Endothelial cell of umbilical vein (primary cell): ENCODE results near the gene S100A1. TPM values are rescaled to one million over a fixed set of nuclear protein-coding genes. Genes with fewer than 3 reads are reported as not detected.

Source experiments
- BruUV-seq: library from RNA; stranded (reverse); fragments of 400-500 nt; replicated peaks from 2 replicates; lab custom pipeline; 2021; lab: Mats Ljungman, UMichigan
- CTCF ChIA-PET: fragments of 300-600, 350-600 bp; sonication (Branson Sonifier 250); formaldehyde crosslinking; loops from one replicate; lab custom pipeline; 2021; ENCODE audit warnings: antibody characterized with exemption, inconsistent platforms; lab: Charles Lee
- POLR2A ChIA-PET: fragments of 300-600, 350-600 bp; sonication (Branson Sonifier 250); formaldehyde crosslinking; loops from one replicate; lab custom pipeline; 2021; ENCODE audit warnings: antibody characterized with exemption, inconsistent platforms; lab: Charles Lee
- DNase-seq: peaks from one replicate; pipeline ENCODE4 v3.0.0-alpha.2; 2011; ENCODE audit warnings: low read depth, low spot score
- FAIRE-seq: peaks from 2 replicates; lab custom pipeline; 2011; peaks lifted over from hg19 to GRCh38; lab: Jason Lieb, UNC
- H2AFZ ChIP-seq: 2 replicates; pipeline ENCODE4 v1.6.0; 2012; ENCODE audit warnings: low read depth, low read length, control low read depth, inconsistent platforms
- H3K27ac ChIP-seq: 2 replicates; pipeline ENCODE4 v1.5.1; 2011; ENCODE audit warnings: low read depth, mild to moderate bottlenecking, control low read depth, low read length, moderate library complexity; ENCODE audit not compliant: insufficient read depth
- H3K27me3 ChIP-seq, 2 experiments: 2 replicates each; pipeline versions ENCODE4 v1.6.0 to v1.6.1; 2011; ENCODE audit warnings: low read length in 2 of 2, mixed read lengths in 1 of 2; ENCODE audit not compliant: control insufficient read depth in 2 of 2, insufficient read depth in 2 of 2
- H3K36me3 ChIP-seq, 2 experiments: 2 replicates in 1 of 2; 3 replicates in 1 of 2; pipeline ENCODE4 v1.5.1; 2011; ENCODE audit warnings: low read length in 2 of 2, mild to moderate bottlenecking in 1 of 2, moderate library complexity in 1 of 2; ENCODE audit not compliant: control insufficient read depth in 2 of 2, insufficient read depth in 2 of 2; ENCODE audit errors: extremely low read depth in 1 of 2
- H3K4me1 ChIP-seq: 3 replicates; pipeline ENCODE4 v1.5.1; 2011; ENCODE audit warnings: mild to moderate bottlenecking, low read length; ENCODE audit not compliant: control insufficient read depth, insufficient read depth; ENCODE audit errors: extremely low read depth
- H3K4me2 ChIP-seq: 2 replicates; pipeline ENCODE4 v1.6.1; 2011; ENCODE audit warnings: low read length, control low read depth, mixed read lengths; ENCODE audit not compliant: insufficient read depth
- H3K4me3 ChIP-seq, 3 experiments: fragments of 200-600 bp in 1 of 3; sonication (generic), shearing (Covaris generic) in 1 of 3; replicated peaks in 1 of 3; 2 replicates each; pipeline ENCODE4 v1.5.1; 2011 to 2016; ENCODE audit warnings: control low read depth in 3 of 3, low read length in 3 of 3, mild to moderate bottlenecking in 2 of 3, inconsistent platforms in 1 of 3, low read depth in 1 of 3, moderate library complexity in 1 of 3; ENCODE audit not compliant: insufficient read depth in 1 of 3
- H3K79me2 ChIP-seq: 2 replicates; pipeline ENCODE4 v1.6.0; 2012; ENCODE audit warnings: low read length, inconsistent platforms; ENCODE audit not compliant: control insufficient read depth, insufficient read depth
- H3K9ac ChIP-seq: replicated peaks from 2 replicates; pipeline ENCODE3; 2011; ENCODE audit warnings: low read length, control low read depth; ENCODE audit not compliant: insufficient read depth; ENCODE audit errors: extremely low read depth
- H3K9me1 ChIP-seq: replicated peaks from 3 replicates; pipeline ENCODE4 v1.6.0; 2011; ENCODE audit warnings: mild to moderate bottlenecking, low read length; ENCODE audit not compliant: control insufficient read depth, insufficient read depth; ENCODE audit errors: extremely low read depth
- H3K9me3 ChIP-seq: replicated peaks from 2 replicates; pipeline ENCODE4 v1.5.1; 2012; ENCODE audit warnings: low read length, inconsistent platforms; ENCODE audit not compliant: control insufficient read depth, insufficient read depth
- H4K20me1 ChIP-seq: replicated peaks from 2 replicates; pipeline ENCODE3; 2011; ENCODE audit warnings: mild to moderate bottlenecking, low read length; ENCODE audit not compliant: control insufficient read depth, insufficient read depth; ENCODE audit errors: extremely low read depth
- CTCF ChIP-seq, 2 donors: IDR thresholded peaks; 1 replicate in 1 of 2; 2 replicates in 1 of 2; pipeline ENCODE4 v1.5.1; 2011; ENCODE audit warnings: low read length in 2 of 2, mild to moderate bottlenecking in 2 of 2, moderate library complexity in 2 of 2, control low read depth in 1 of 2, inconsistent platforms in 1 of 2, low read depth in 1 of 2; ENCODE audit not compliant: insufficient read depth in 1 of 2; ENCODE audit errors: extremely low read depth in 1 of 2
- JUN ChIP-seq: IDR thresholded peaks from 2 replicates; pipeline ENCODE4 v1.6.1; 2011; ENCODE audit warnings: borderline replicate concordance, low read depth; ENCODE audit not compliant: insufficient read length, insufficient read depth
- dilution Hi-C: fragments of 300-500 bp; cut with MboI; formaldehyde crosslinking; loops from one replicate; pipeline ENCODE4 v1.15.0; 2019; ENCODE audit warnings: low sequenced_read_pairs; ENCODE audit not compliant: extremely low pct_ligation_motif_present
- intact Hi-C: fragments of 100-400 bp; cut with micrococcal nuclease; formaldehyde crosslinking; loops from one replicate; pipeline ENCODE4 v1.10.0; 2022
- polyA plus RNA-seq, 4 experiments: library from polyadenylated mRNA; depleted of rRNA in 3 of 4; stranded (reverse) in 3 of 4; unstranded in 1 of 4; fragments of >200 nt; gene quantifications; 2 replicates each; pipeline versions ENCODE4 v1.2.1 to v1.2.3, GENCODE V29; 2011 to 2012; ENCODE audit warnings: missing spikeins in 1 of 4
- total RNA-seq: library from RNA; stranded (reverse); gene quantifications from 2 replicates; pipeline ENCODE4 v1.2.3, GENCODE V29; 2021

Gene S100A1
- total and polyA plus RNA-seq, 2 donors (not counting 3 experiments of a cell fraction or from before 2014, with no cell fraction given): not detected

GRCh38 chr1:153677718-153678518, 49.7 kb downstream of the S100A1 start:
- Histone ChIP-seq H3K4me3 (peak overlapping the region; percentile 15 to 44 (median 22)), H4K20me1 (no peaks in the 10 kb centered on the region), H3K9ac (no peak overlapping the region), H2AFZ (peak overlapping the region; percentile 87), H3K4me1 (peaks cover 11% of the 10 kb centered on the region), H3K27me3 (peaks cover 4 to 5% of the 10 kb centered on the region in 2 experiments), H3K9me3 (no peaks in the 10 kb centered on the region), H3K9me1 (no peaks in the 10 kb centered on the region), H3K27ac (no peak overlapping the region), H3K4me2 (peak overlapping the region; percentile 62), H3K79me2 (no peaks in the 10 kb centered on the region), H3K36me3 (peaks cover 0 to 4% of the 10 kb centered on the region in 2 experiments)
- FAIRE-seq (peak; percentile 89), DNase-seq (peak; percentile 72)
- intact Hi-C loops: loop anchor here (1.0 kb wide), 6 partner anchors 71 to 308 kb away; partner anchors contain the start of genes DENND4B and RAB13
- TF ChIP-seq JUN: no peak
- TF ChIP-seq CTCF (IDR thresholded peaks at IDR 0.05; ENCODE audit: extremely low read depth in 1 of 2, insufficient read depth in 1 of 2, low read depth in 1 of 2, low read length in 2 of 2): peak; percentile 91 to 92
- ChIA-PET CTCF (interaction anchor here (0.9 to 7.0 kb wide), 17 partner anchors 20 to 313 kb away, joined by 3 to 83 read pairs (median 5); partner anchors contain the start of genes INTS3, RAB13, RPS27 and SLC27A3), POLR2A (no interaction called here)
- dilution Hi-C loops: no loop called here
- no TSS peak for BruUV-seq
